HG02938 (cell line): Measurements from ENCODE around the gene IL4R.
"Not testable (repeated sequence)": the region's sequence is repeated elsewhere in the genome, so short reads cannot be mapped to it uniquely, and the experiment has no call there.

Experiments used
- ATAC-seq: cut with Tn5 transposase; IDR thresholded peaks from one replicate; pipeline ENCODE4 v1.9.1; 2021; ENCODE audit warnings: mild to moderate bottlenecking, moderate library complexity; ENCODE audit not compliant: unreplicated experiment

The IL4R gene

DNA sequence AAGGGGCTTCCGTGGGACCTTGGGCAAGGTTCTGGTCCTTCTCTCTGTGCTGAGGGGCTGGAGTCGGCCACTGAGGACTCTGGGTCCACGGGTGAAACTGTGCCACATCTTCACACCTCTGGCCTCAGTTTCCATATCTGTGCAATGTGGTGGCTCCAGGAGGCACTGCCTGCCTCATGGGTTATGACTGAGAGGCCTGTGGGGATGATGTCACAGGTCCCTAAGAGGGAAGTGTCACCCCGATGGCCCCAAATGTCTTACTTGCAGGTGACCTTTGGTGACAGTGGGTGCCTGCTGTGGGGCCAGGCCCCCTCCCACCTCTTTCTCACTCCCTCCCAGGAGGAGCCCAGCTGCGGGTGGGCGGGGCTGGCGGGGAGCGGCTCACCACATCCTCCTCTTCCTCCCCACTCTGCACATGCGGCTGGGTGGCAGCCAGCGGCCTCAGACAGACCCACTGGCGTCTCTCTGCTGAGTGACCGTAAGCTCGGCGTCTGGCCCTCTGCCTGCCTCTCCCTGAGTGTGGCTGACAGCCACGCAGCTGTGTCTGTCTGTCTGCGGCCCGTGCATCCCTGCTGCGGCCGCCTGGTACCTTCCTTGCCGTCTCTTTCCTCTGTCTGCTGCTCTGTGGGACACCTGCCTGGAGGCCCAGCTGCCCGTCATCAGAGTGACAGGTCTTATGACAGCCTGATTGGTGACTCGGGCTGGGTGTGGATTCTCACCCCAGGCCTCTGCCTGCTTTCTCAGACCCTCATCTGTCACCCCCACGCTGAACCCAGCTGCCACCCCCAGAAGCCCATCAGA is 88.2 kb downstream of the IL4R start, which contains the start of gene IL21R:
Gene IL21R, plus strand, starts transcription at position 407 of the 801 bp plus-strand sequence. CDS start 27,898 bp downstream, outside the sequence.
- peak; percentile 53 for ATAC-seq

DNA sequence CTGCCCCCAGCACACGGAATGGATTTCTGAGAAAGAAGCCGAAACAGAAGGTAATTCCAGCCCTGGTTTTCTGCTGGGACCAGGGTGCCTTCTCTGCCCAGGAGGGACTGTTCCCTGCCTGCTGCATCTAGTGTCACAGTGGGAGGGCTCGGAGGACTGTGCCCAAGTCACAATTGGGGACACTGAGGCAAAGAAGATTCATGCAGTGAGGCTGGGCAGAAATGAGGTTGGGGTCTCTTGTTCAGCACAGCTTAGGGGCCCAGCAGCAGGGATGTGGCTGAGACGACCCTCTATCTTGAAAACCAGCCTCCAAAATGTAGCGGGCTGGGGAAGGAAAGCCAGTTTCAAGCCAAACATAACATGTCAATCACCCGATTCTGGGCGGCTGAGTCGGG is 88.8 kb downstream of the IL4R start:
- no peak for ATAC-seq

DNA sequence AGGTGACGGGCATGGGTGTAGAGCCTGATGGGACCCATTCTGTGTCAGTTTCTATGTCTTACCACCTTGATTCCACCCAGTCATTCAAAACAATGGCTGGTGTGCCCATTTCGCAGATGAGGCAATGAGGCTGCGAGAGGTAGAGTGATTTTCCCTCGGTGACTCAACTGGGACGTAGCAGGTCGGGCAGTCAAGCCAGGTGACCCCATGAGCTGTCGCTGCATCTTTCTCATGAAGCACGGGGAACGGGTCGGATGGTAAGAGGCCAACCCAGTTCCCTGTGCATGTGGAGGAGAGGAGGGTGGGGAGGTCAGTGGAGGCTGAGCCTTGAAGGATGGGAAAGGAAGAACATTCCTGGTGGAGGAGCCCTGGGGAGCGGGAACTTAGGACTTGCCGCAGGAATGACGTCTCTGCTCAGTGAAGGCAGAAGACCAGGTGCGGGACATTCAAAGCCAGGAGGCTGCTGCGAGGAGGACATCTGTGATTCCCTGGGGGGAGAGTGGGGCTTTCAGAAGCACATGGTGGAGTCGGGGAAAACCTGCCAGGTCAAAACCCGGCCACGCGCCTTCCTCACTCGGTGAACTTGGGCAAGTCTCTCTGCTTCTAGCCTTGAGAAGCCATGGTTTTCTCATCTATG is 89.3 kb downstream of the IL4R start:
- no peak for ATAC-seq

DNA sequence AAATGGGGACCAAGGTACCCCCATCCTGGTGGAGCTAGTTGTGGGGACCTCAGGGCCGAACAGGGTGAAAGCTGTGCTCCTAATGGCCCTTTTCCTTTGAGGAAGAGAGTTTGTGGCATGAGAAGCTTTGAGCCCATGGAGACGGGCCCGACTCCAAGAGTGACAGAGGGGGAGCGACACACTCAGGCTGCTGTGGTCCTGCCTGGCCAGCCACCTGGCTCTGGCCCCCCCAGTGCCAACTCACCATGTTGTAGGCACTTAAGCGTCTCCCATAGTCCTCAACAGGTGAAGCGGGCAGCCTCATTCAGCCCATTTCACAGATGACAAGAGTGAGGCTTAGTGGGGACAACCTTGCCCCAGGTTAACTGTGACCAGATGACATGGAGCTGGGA is 89.8 kb downstream of the IL4R start:
- ATAC-seq = no peak

DNA sequence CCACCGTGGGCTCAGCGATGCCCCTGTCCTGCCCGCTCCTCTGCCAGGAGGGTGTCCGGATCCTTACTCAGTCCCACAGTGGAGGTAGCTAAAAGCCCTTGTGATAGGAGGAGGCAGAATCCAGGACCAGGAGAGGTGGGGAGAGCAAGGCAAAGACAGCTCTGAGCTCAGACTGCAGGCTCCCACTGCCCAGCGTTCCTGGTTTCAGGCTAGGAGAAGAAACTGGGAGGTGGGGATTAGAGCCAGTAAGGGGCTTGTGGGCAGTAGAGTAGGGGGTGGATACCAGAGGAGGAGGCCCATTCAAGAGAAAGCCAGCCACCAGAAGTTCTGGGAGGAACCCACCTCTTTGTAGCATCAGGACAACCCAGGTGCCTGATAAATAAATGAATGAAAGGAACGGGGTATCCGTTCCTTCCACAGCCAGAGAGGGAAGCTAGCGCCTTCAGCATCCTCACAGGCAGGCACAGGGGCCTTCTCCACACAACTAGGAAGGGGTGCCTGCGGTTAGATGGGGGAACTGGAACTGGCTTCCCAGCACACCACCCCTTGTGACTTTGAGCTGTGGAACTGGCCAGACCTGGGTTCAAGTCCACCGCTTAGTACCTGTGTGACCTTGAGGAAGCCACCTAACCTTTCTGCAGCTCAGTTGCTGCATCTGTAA is 90.5 kb downstream of the IL4R start:
- no peak for ATAC-seq

DNA sequence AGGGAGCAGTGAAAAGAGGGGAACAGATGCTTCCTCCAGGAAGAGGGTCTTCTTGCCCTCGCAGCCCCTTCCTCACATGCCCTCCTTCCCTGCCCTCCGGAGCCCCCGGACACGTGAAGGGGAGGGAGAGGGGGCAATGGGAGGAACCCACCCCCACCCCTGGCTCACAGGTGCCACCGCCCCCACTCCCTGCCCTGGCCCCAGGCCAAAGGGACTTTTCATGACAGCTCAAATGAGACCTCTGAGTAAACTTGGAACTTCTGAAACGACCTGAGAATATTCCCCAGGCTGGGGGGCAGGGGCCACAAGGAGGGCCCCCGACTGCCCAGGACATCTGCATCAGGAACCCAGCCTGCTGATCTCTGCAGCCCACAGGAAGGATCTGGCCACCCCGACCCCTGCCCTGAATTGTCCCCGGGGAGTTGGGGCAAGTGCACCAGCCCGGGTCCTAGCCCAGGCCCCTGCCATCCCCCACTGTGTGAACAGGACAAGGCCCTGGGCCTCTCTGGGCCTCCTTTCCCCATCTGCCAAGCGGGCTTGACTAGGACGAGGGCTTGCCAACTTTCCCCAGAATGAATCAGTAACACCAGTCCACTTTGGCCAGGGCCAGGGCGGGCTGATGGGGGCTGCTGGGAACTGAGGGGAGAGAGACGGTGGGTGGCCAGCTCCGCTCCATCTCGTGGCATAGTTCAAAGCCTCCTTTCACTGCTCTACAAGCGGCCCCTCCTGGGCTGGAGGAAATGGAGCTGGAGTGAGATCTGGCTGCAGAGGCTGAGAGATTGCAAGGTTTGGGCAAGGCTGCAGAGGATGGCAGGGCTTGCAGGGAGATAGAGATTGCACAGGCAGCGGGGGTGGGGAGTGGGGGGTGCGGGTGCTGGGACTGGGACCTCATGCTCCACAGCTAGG is 92.0 kb downstream of the IL4R start:
- no peak for ATAC-seq

DNA sequence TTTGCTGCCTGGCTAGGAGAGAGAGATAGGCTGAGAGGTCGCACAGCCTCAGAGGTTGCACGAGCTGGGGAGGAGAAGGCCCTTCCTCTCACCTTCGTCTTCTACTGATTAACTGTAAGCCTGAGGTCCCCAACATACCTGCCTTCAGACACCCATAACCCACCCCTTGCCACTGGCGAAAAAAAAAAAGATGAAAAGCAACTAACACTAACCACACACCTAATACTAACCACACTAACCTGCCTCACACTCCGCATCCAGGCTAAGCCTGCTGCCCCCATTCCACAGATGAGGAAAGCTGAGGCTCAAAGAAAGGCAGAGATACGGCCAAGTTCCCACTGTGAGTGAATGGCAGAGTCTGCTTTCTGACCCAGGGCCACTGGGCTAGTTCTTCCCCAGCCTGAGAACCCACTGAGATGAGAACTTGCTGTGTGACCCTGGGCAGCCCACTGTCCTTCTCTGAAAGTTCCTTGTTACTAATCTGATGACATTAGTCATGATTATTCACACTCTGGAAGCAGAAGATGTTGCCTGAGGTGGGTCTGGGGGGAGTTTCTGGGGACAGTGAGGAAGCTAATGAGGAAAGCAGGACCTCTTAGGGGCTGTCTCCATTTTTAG is 92.8 kb downstream of the IL4R start:
- no peak for ATAC-seq

DNA sequence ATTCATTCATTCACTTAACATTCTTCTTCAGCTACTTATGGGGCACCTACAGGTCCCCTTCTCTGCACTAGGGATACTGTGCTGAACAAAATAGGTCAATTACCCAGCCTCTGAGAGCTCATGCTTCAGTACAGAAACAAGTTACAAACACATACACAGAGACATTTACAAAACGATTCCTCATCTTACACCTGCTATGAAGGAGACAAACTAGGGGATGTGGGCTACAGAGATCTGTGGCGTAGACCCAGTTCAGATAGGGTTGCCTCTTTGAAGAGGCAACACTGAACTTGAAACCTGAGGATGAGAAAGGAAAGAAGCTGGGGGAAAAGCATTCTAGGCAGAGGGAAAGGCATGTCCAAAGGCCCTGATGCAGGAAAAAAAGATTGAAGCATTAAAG is 93.4 kb downstream of the IL4R start:
- no peak for ATAC-seq

DNA sequence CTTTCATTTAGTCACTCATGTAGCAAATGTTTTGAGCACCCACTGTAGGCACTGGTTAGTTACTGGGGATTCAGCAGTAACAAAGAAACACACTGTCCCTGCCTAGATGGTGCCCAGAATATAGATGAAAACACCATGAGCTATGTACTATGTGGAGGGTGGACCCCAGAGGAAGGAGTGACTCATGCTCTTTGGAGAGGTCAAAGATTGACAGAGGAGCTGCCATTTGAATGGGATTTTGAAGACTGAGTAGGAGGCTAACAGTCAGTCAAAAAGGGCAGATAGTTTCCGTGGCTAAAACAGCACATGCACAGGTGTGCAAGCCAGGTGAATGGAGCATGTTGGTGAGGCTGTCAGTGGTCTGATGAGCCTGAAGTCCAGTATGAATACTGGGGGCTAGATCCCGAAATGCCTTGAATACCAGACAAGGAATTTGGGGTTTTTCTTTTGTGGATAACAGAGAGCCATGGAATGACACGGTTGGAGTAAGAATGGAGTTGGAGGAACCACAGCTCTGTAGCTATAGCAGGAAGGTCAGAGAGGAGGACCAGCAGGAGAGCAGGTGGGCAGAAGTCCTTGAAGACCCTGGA is 94.3 kb downstream of the IL4R start:
- peak; percentile 45 for ATAC-seq

DNA sequence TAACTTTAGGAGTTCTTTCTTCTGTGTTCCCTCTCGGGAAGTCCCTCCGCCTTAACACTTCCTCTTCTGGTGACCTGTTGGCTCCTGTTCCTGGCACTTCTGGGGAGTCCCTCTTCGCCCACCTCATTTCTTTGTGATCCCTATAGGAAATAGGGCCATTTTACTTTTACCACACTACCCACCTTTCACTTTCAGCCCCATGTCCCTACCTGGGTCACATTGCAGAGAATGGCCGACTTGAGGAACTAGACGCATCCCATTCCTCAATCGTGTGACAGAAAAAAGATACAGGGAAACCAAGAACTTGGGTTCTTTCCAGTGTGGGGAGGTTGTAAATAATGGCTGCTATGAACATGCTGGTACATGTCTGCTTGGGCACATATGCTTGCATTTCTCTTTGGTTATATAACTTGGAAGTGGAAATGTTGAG is 94.8 kb downstream of the IL4R start:
- ATAC-seq = no peak

DNA sequence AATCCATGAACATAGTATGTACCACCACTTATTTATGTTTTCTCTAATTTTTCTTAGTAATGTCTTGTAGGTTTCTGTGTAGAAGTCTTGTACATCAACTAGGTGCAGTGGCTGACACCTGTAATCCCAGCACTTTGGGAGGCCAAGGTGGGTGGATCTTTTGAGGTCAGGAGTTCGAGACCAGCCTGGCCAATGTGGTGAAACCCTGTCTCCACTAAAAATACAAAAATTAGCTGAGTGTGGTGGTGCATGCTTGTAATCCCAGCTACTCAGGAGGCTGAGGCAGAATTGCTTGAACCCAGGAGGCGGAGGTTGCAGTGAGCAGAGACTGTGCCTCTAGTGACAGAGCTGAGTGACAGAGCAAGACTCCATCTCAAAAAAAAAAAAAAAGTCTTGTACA is 96.2 kb downstream of the IL4R start:
- not testable (repeated sequence) for ATAC-seq

DNA sequence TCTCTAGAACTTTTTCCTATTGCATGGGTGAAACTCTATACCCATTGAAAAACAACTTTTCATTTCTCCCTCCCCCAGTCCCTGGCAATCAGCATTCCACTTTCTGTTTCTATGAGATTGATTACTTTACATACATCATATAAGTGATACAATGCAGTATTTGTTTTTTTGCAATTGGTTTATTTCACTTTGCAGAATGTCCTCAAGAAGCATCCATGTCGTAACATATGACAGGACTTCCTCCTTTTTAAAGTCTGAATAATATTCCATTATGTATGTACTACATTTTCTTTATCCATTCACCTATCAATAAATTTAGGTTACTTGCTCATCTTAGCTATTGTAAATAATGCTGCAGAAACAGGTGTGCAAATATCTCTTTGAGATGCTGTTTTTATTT is 97.0 kb downstream of the IL4R start:
- ATAC-seq = no peak

DNA sequence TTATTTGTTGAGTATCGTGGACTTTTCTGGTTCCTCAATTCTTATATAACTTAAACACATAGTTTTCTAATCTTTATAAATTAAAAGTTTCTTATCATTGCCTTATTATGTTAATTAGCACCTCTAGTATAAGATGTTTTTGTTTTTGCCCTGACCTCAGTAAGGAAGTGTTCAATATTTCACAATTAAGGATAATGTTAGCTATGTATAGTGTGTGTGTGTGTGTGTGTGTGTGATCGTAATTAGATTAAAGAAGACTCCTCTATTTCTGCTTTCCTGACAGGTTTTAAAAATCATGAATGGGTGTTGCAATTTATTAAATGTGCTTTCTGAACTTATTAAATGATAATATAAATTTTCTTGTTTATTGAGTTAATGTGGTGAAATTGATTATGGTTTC is 100.2 kb downstream of the IL4R start:
- ATAC-seq = no peak
